Measurements from ENCODE around the gene APOA5. TPM values are rescaled to one million over a fixed set of nuclear protein-coding genes. Genes with fewer than 3 reads are reported as not detected.
"Not testable (repeated sequence)": the region's sequence is repeated elsewhere in the genome, so short reads cannot be mapped to it uniquely, and the experiment has no call there.

Gene APOA5
- total RNA-seq, 1 donor from 2014 or later: not detected

GRCh38 chr11:116811194-116811593, 19.5 kb upstream of the APOA5 start:
- no peak for TF ChIP-seq POLR2A (IDR thresholded peaks at IDR 0.05)
- no peak for TF ChIP-seq POLR2AphosphoS5 (IDR thresholded peaks at IDR 0.05; ENCODE audit: insufficient read depth in 1 of 2, low read depth in 1 of 2)
- no peak for TF ChIP-seq CTCF (IDR thresholded peaks at IDR 0.05)
- no peaks in the 10 kb centered on the region for H3K36me3 ChIP-seq
- DNase-seq (ENCODE audit: extremely low spot score in 2 of 2): no peak
- no peaks in the 10 kb centered on the region for H3K4me1 ChIP-seq
- no peak overlapping the region for H3K4me3 ChIP-seq
- no peaks in the 10 kb centered on the region for H3K27me3 ChIP-seq
- no peaks in the 10 kb centered on the region for H3K9me3 ChIP-seq
- intact Hi-C loops (cut with DNase I): no loop called here
- no peak overlapping the region for H3K27ac ChIP-seq

- intact Hi-C loops (cut with DNase I): no loop called here
- Histone ChIP-seq H3K4me1 (no peaks in the 10 kb centered on the region), H3K36me3 (no peaks in the 10 kb centered on the region), H3K4me3 (no peak overlapping the region), H3K27ac (no peak overlapping the region), H3K9me3 (no peaks in the 10 kb centered on the region), H3K27me3 (no peaks in the 10 kb centered on the region)
- DNase-seq (ENCODE audit: extremely low spot score in 2 of 2): no peak
- no peak for TF ChIP-seq POLR2A (IDR thresholded peaks at IDR 0.05)
Observed at GRCh38 chr11:116808262-116809175, 16.8 kb upstream of the APOA5 start.

GRCh38 chr11:116807601-116808261, 16.1 kb upstream of the APOA5 start:
- H3K4me3 ChIP-seq: no peak overlapping the region
- H3K36me3 ChIP-seq: no peaks in the 10 kb centered on the region
- H3K27me3 ChIP-seq: no peaks in the 10 kb centered on the region
- H3K9me3 ChIP-seq: no peaks in the 10 kb centered on the region
- intact Hi-C loops (cut with DNase I): no loop called here
- TF ChIP-seq POLR2A (IDR thresholded peaks at IDR 0.05) (no peak), POLR2AphosphoS5 (IDR thresholded peaks at IDR 0.05; ENCODE audit: insufficient read depth in 1 of 2, low read depth in 1 of 2) (no peak), CTCF (IDR thresholded peaks at IDR 0.05) (no peak)
- DNase-seq (ENCODE audit: extremely low spot score in 2 of 2): no peak
- H3K27ac ChIP-seq: no peak overlapping the region
- no peaks in the 10 kb centered on the region for H3K4me1 ChIP-seq

- Histone ChIP-seq H3K4me1 (no peaks in the 10 kb centered on the region), H3K27ac (no peak overlapping the region), H3K4me3 (no peak overlapping the region), H3K9me3 (no peaks in the 10 kb centered on the region), H3K27me3 (no peaks in the 10 kb centered on the region), H3K36me3 (no peaks in the 10 kb centered on the region)
- DNase-seq (ENCODE audit: extremely low spot score in 2 of 2): no peak
- TF ChIP-seq POLR2AphosphoS5 (IDR thresholded peaks at IDR 0.05; ENCODE audit: insufficient read depth in 1 of 2, low read depth in 1 of 2) (no peak), POLR2A (IDR thresholded peaks at IDR 0.05) (no peak), CTCF (IDR thresholded peaks at IDR 0.05) (no peak)
- intact Hi-C loops (cut with DNase I): no loop called here
Observed at GRCh38 chr11:116804001-116804400, 12.3 kb upstream of the APOA5 start.

GRCh38 chr11:116801662-116802061, 10.0 kb upstream of the APOA5 start:
- DNase-seq (ENCODE audit: extremely low spot score in 2 of 2); intact Hi-C loops (cut with DNase I); H3K36me3 ChIP-seq; H3K27me3 ChIP-seq; H3K4me3 ChIP-seq; H3K4me1 ChIP-seq; H3K9me3 ChIP-seq; H3K27ac ChIP-seq: not testable (repeated sequence)

- Histone ChIP-seq H3K36me3 (no peaks in the 10 kb centered on the region), H3K4me3 (no peak overlapping the region), H3K27me3 (no peaks in the 10 kb centered on the region), H3K27ac (no peak overlapping the region), H3K9me3 (no peaks in the 10 kb centered on the region), H3K4me1 (no peaks in the 10 kb centered on the region)
- intact Hi-C loops (cut with DNase I): no loop called here
- TF ChIP-seq POLR2A (IDR thresholded peaks at IDR 0.05): no peak
- DNase-seq (ENCODE audit: extremely low spot score in 2 of 2): no peak
Observed at GRCh38 chr11:116800610-116801009, 8.9 kb upstream of the APOA5 start.

Data from vagina (tissue), 2 donors.